Chondrocyte (in vitro differentiated cells): ENCODE measurements around the gene BOC. TPM values are rescaled to one million over a fixed set of nuclear protein-coding genes. Genes with fewer than 3 reads are reported as not detected.

Source experiments
- DNase-seq: peaks from one replicate; pipeline ENCODE4 v3.0.0; 2021; ENCODE audit warnings: mixed read lengths, low spot score
- H3K27ac Mint-ChIP-seq: one replicate; pipeline ENCODE4 v1.8.0; 2021; ENCODE audit warnings: mild to moderate bottlenecking, moderate library complexity, mixed read lengths; ENCODE audit not compliant: unreplicated experiment
- H3K27me3 Mint-ChIP-seq: 2 replicates; pipeline ENCODE4 v1.8.0; 2021; ENCODE audit warnings: low read depth, mixed read lengths
- H3K36me3 Mint-ChIP-seq: 2 replicates; pipeline ENCODE4 v1.8.0; 2021; ENCODE audit warnings: low read depth, mixed read lengths
- H3K4me1 Mint-ChIP-seq: 2 replicates; pipeline ENCODE4 v1.8.0; 2021; ENCODE audit warnings: low read depth, mild to moderate bottlenecking, mixed read lengths
- H3K4me3 Mint-ChIP-seq: one replicate; pipeline ENCODE4 v1.8.0; 2021; ENCODE audit warnings: mild to moderate bottlenecking, moderate library complexity, mixed read lengths; ENCODE audit not compliant: unreplicated experiment
- H3K9me3 Mint-ChIP-seq: 2 replicates; pipeline ENCODE4 v1.8.0; 2021; ENCODE audit warnings: low read depth, mixed read lengths
- CTCF ChIP-seq: fragments of 200-600 bp; sonication (generic); IDR thresholded peaks from 2 replicates; pipeline ENCODE4 v1.5.0; 2021; ENCODE audit warnings: antibody characterized with exemption, mild to moderate bottlenecking, moderate library complexity
- total RNA-seq: library from RNA; stranded (reverse); gene quantifications from 3 replicates; pipeline ENCODE4 v1.2.1, GENCODE V29; 2021

Gene BOC
- total RNA-seq, 1 donor from 2014 or later = 7.3 TPM

- Mint-ChIP-seq H3K4me3 (no peak overlapping the region), H3K9me3 (no peaks in the 10 kb centered on the region), H3K27ac (no peak overlapping the region), H3K4me1 (peaks cover 25% of the 10 kb centered on the region), H3K27me3 (no peaks in the 10 kb centered on the region), H3K36me3 (peaks cover 10% of the 10 kb centered on the region)
- no peak for TF ChIP-seq CTCF
- no peak for DNase-seq
These were observed 3.7 kb downstream of the BOC start for GRCh38 chr3:113214917-113215595.

GRCh38 chr3:113216393-113216792, 5.0 kb downstream of the BOC start:
- Mint-ChIP-seq H3K4me1 (peaks cover 20% of the 10 kb centered on the region), H3K27me3 (no peaks in the 10 kb centered on the region), H3K9me3 (no peaks in the 10 kb centered on the region), H3K4me3 (no peak overlapping the region), H3K27ac (no peak overlapping the region), H3K36me3 (peaks cover 12% of the 10 kb centered on the region)
- TF ChIP-seq CTCF = no peak
- DNase-seq = no peak

GRCh38 chr3:113218011-113218680, 6.8 kb downstream of the BOC start:
- no peak overlapping the region for H3K4me3 Mint-ChIP-seq
- peaks cover 21% of the 10 kb centered on the region for H3K4me1 Mint-ChIP-seq

GRCh38 chr3:113218681-113219045, 7.3 kb downstream of the BOC start:
- H3K36me3 Mint-ChIP-seq = peaks cover 13% of the 10 kb centered on the region
- peaks cover 15% of the 10 kb centered on the region for H3K4me1 Mint-ChIP-seq
- H3K27ac Mint-ChIP-seq = no peak overlapping the region
- no peaks in the 10 kb centered on the region for H3K27me3 Mint-ChIP-seq
- no peaks in the 10 kb centered on the region for H3K9me3 Mint-ChIP-seq
- no peak for DNase-seq
- H3K4me3 Mint-ChIP-seq = no peak overlapping the region
- TF ChIP-seq CTCF = no peak

More at GRCh38 chr3:113218011-113218680, 6.8 kb downstream of the BOC start:
- Mint-ChIP-seq H3K27me3 (no peaks in the 10 kb centered on the region), H3K9me3 (no peaks in the 10 kb centered on the region), H3K27ac (no peak overlapping the region), H3K36me3 (peaks cover 13% of the 10 kb centered on the region)
- TF ChIP-seq CTCF = no peak
- DNase-seq = no peak

- Mint-ChIP-seq H3K27ac (no peak overlapping the region), H3K27me3 (no peaks in the 10 kb centered on the region), H3K36me3 (peaks cover 13% of the 10 kb centered on the region), H3K9me3 (no peaks in the 10 kb centered on the region), H3K4me1 (peaks cover 11% of the 10 kb centered on the region), H3K4me3 (no peak overlapping the region)
- no peak for DNase-seq
- TF ChIP-seq CTCF = no peak
These were observed 8.4 kb downstream of the BOC start for GRCh38 chr3:113219605-113220300.
